Skeletal muscle cell (primary cell): ENCODE measurements around the gene TFEB.
A peak's percentile ranks its signal among the peaks of the same experiment; 100 is the strongest.

ENCODE experiments used
- DNase-seq: peaks from one replicate; pipeline ENCODE4 v3.0.0-alpha.2; 2010; ENCODE audit warnings: low read depth
- H3K4me3 ChIP-seq: 2 replicates; pipeline ENCODE4 v1.5.1; 2011; ENCODE audit warnings: low read depth, mild to moderate bottlenecking, control low read depth, low read length, moderate library complexity

Gene TFEB

GRCh38 chr6:41713650-41714291, 21.6 kb downstream of the TFEB start:
- H3K4me3 ChIP-seq: no peak overlapping the region
- no peak for DNase-seq

- DNase-seq: no peak
Measured at GRCh38 chr6:41713159-41713649, 22.2 kb downstream of the TFEB start.

GRCh38 chr6:41712651-41713103, 22.7 kb downstream of the TFEB start:
- no peak for DNase-seq
- H3K4me3 ChIP-seq: no peak overlapping the region

More at GRCh38 chr6:41713159-41713649, 22.2 kb downstream of the TFEB start:
- no peak overlapping the region for H3K4me3 ChIP-seq

- no peak for DNase-seq
- H3K4me3 ChIP-seq: no peak overlapping the region
Measured at GRCh38 chr6:41711323-41712038, 23.9 kb downstream of the TFEB start.

- H3K4me3 ChIP-seq: no peak overlapping the region
- no peak for DNase-seq
Measured at GRCh38 chr6:41709375-41709774, 26.0 kb downstream of the TFEB start.

- H3K4me3 ChIP-seq: no peak overlapping the region
- no peak for DNase-seq
Measured at GRCh38 chr6:41708856-41709255, 26.6 kb downstream of the TFEB start.

- no peak overlapping the region for H3K4me3 ChIP-seq
- no peak for DNase-seq
Measured at GRCh38 chr6:41707565-41708200, 27.7 kb downstream of the TFEB start.

- H3K4me3 ChIP-seq: no peak overlapping the region
- DNase-seq: peak; percentile 31
Measured at GRCh38 chr6:41706876-41707564, 28.4 kb downstream of the TFEB start.

- no peak overlapping the region for H3K4me3 ChIP-seq
- no peak for DNase-seq
Measured at GRCh38 chr6:41705996-41706835, 29.2 kb downstream of the TFEB start.

- H3K4me3 ChIP-seq: no peak overlapping the region
- no peak for DNase-seq
Measured at GRCh38 chr6:41705311-41705995, 30.0 kb downstream of the TFEB start.

GRCh38 chr6:41704656-41705310, 30.6 kb downstream of the TFEB start:
- DNase-seq: no peak
- no peak overlapping the region for H3K4me3 ChIP-seq

- no peak overlapping the region for H3K4me3 ChIP-seq
- DNase-seq: no peak
Measured at GRCh38 chr6:41704028-41704427, 31.4 kb downstream of the TFEB start.

GRCh38 chr6:41702771-41703494, 32.5 kb downstream of the TFEB start:
- H3K4me3 ChIP-seq: no peak overlapping the region
- no peak for DNase-seq

GRCh38 chr6:41702089-41702745, 33.2 kb downstream of the TFEB start:
- no peak for DNase-seq
- H3K4me3 ChIP-seq: no peak overlapping the region

GRCh38 chr6:41700463-41701347, 34.7 kb downstream of the TFEB start:
- DNase-seq: no peak
- H3K4me3 ChIP-seq: no peak overlapping the region

GRCh38 chr6:41699063-41699462, 36.3 kb downstream of the TFEB start:
- no peak overlapping the region for H3K4me3 ChIP-seq
- no peak for DNase-seq
